ENCODE data around the gene FAM120B.

- TF ChIP-seq CTCF (IDR thresholded peaks at IDR 0.05) (no peak), POLR2A (IDR thresholded peaks at IDR 0.05) (no peak)
Observed at GRCh38 chr6:170264086-170264485, 42.5 kb upstream of the FAM120B start.

All from breast epithelium (tissue), 3 donors.